GM19452 (cell line): ENCODE results near the gene NIN.

ENCODE experiments used
- ATAC-seq: cut with Tn5 transposase; IDR thresholded peaks from one replicate; pipeline ENCODE4 v1.9.1; 2021; ENCODE audit not compliant: unreplicated experiment

The NIN gene

GRCh38 chr14:50837850-50838470 is 7.0 kb upstream of the NIN start:
- no peak for ATAC-seq

GRCh38 chr14:50837271-50837670 is 6.3 kb upstream of the NIN start:
- ATAC-seq, result no peak

- no peak for ATAC-seq
These were observed 5.6 kb upstream of the NIN start for GRCh38 chr14:50836515-50836914.

- ATAC-seq, result no peak
These were observed 4.3 kb upstream of the NIN start for GRCh38 chr14:50835280-50835679.

GRCh38 chr14:50834802-50835276 is 3.9 kb upstream of the NIN start:
- ATAC-seq, result no peak

GRCh38 chr14:50832935-50833630 is 2.1 kb upstream of the NIN start:
- no peak for ATAC-seq

- no peak for ATAC-seq
These were observed 785 bp upstream of the NIN start for GRCh38 chr14:50831726-50832168.

- ATAC-seq, result peak; percentile 38
These were observed 674 bp downstream of the NIN start for GRCh38 chr14:50830044-50830931.

GRCh38 chr14:50829489-50830043 is 1.4 kb downstream of the NIN start:
- no peak for ATAC-seq

- no peak for ATAC-seq
These were observed 2.1 kb downstream of the NIN start for GRCh38 chr14:50828721-50829488.

GRCh38 chr14:50826681-50827080 is 4.3 kb downstream of the NIN start:
- no peak for ATAC-seq

GRCh38 chr14:50825307-50825706 is 5.7 kb downstream of the NIN start:
- ATAC-seq, result no peak

- peak; percentile 77 for ATAC-seq
These were observed 7.0 kb downstream of the NIN start for GRCh38 chr14:50823762-50824636.

GRCh38 chr14:50823051-50823761 is 7.8 kb downstream of the NIN start:
- ATAC-seq, result peak; percentile 20

GRCh38 chr14:50822501-50823042 is 8.4 kb downstream of the NIN start:
- no peak for ATAC-seq

- no peak for ATAC-seq
These were observed 9.2 kb downstream of the NIN start for GRCh38 chr14:50821510-50822464.

GRCh38 chr14:50820786-50821509 is 10.0 kb downstream of the NIN start:
- ATAC-seq, result no peak
